HL-60/S4 treated with retinoic acid at 250 ng/mL for 4 days and 3 days (cell line): ENCODE data around the gene PTEN.

Experiments
- in situ Hi-C: fragments of 300-500 bp; cut with MboI; formaldehyde crosslinking; loops from 2 replicates; pipeline ENCODE4 v1.7.0; 2022; ENCODE audit warnings: low sequenced_read_pairs

The PTEN gene

GRCh38 chr10:87913156-87913921 is 49.9 kb downstream of the PTEN start:
- in situ Hi-C loops: no loop called here

- in situ Hi-C loops: no loop called here
These were observed 52.0 kb downstream of the PTEN start for GRCh38 chr10:87915406-87915805.

- in situ Hi-C loops: no loop called here
These were observed 52.6 kb downstream of the PTEN start for GRCh38 chr10:87915989-87916388.

- in situ Hi-C loops: no loop called here
These were observed 53.1 kb downstream of the PTEN start for GRCh38 chr10:87916515-87916914.

- in situ Hi-C loops: no loop called here
These were observed 54.9 kb downstream of the PTEN start for GRCh38 chr10:87918254-87918859.

GRCh38 chr10:87920538-87920937 is 57.1 kb downstream of the PTEN start:
- in situ Hi-C loops: no loop called here

- in situ Hi-C loops: no loop called here
These were observed 58.7 kb downstream of the PTEN start for GRCh38 chr10:87921931-87922688.

- in situ Hi-C loops: no loop called here
These were observed 59.8 kb downstream of the PTEN start for GRCh38 chr10:87923233-87923632.

GRCh38 chr10:87925570-87925969 is 62.1 kb downstream of the PTEN start:
- in situ Hi-C loops: no loop called here

GRCh38 chr10:87927091-87927490 is 63.7 kb downstream of the PTEN start:
- in situ Hi-C loops: no loop called here

GRCh38 chr10:87928996-87929395 is 65.6 kb downstream of the PTEN start:
- in situ Hi-C loops: no loop called here

- in situ Hi-C loops: no loop called here
These were observed 66.7 kb downstream of the PTEN start for GRCh38 chr10:87930141-87930540.

- in situ Hi-C loops: no loop called here
These were observed 67.8 kb downstream of the PTEN start for GRCh38 chr10:87930934-87931835.

GRCh38 chr10:87931836-87932230 is 68.4 kb downstream of the PTEN start:
- in situ Hi-C loops: no loop called here

- in situ Hi-C loops: no loop called here
These were observed 72.1 kb downstream of the PTEN start for GRCh38 chr10:87935290-87936141.

GRCh38 chr10:87940210-87940609 is 76.8 kb downstream of the PTEN start:
- in situ Hi-C loops: no loop called here

- in situ Hi-C loops: no loop called here
These were observed 79.6 kb downstream of the PTEN start for GRCh38 chr10:87942884-87943527.

- in situ Hi-C loops: no loop called here
These were observed 82.6 kb downstream of the PTEN start for GRCh38 chr10:87945984-87946383.

- in situ Hi-C loops: no loop called here
These were observed 89.2 kb downstream of the PTEN start for GRCh38 chr10:87952612-87953011.
